Breast epithelium (tissue), 3 donors: ENCODE measurements around the gene AK9.

Source experiments
- CTCF ChIP-seq, 3 donors: fragments of 450-650 bp; IDR thresholded peaks; one replicate each; pipeline ENCODE4 v1.5.1; 2016 to 2017; ENCODE audit warnings: antibody characterized with exemption in 3 of 3, mild to moderate bottlenecking in 3 of 3, moderate library complexity in 3 of 3
- POLR2A ChIP-seq: fragments of 450-650 bp; IDR thresholded peaks from one replicate; pipeline ENCODE4 v1.6.1; 2016; ENCODE audit warnings: antibody characterized with exemption, mild to moderate bottlenecking, moderate library complexity
- POLR2AphosphoS5 ChIP-seq, 3 donors: sonication (generic); formaldehyde crosslinking; IDR thresholded peaks; one replicate each; pipeline ENCODE4 v1.6.1; 2017; ENCODE audit warnings: antibody characterized with exemption in 3 of 3

GRCh38 chr6:109483735-109484057 is 207.3 kb downstream of the AK9 start:
- TF ChIP-seq CTCF (IDR thresholded peaks at IDR 0.05) (no peak), POLR2A (no peak), POLR2AphosphoS5 (IDR thresholded peaks at IDR 0.05) (no peak)
